ENCODE data around the gene RECK. TPM values are rescaled to one million over a fixed set of nuclear protein-coding genes. Genes with fewer than 3 reads are reported as not detected.

The RECK gene
- total RNA-seq, 1 experiment from 2014 or later, result 10.1 TPM

GRCh38 chr9:36035006-36035405, 1.7 kb upstream of the RECK start:
- no peak for DNase-seq
- peaks cover 3% of the 10 kb centered on the region; the same call in 1 of the 2 replicates for H3K4me1 ChIP-seq
- H3K4me3 ChIP-seq, result no peak overlapping the region
- no peak overlapping the region for H3K27ac ChIP-seq
- no peaks in the 10 kb centered on the region for H3K9me3 ChIP-seq (replicated peaks)
- H3K36me3 ChIP-seq, result no peaks in the 10 kb centered on the region; the same call in 1 of the 2 replicates
- H3K27me3 ChIP-seq, result peaks cover 6% of the 10 kb centered on the region; the same call in 1 of the 2 replicates

GRCh38 chr9:36036253-36036779, 397 bp upstream of the RECK start:
- Histone ChIP-seq H3K27ac (no peak overlapping the region), H3K36me3 (no peaks in the 10 kb centered on the region; the same call in 1 of the 2 replicates), H3K27me3 (peaks cover 6% of the 10 kb centered on the region; the same call in 1 of the 2 replicates), H3K9me3 (replicated peaks) (no peaks in the 10 kb centered on the region), H3K4me3 (peak overlapping the region; percentile 91), H3K4me1 (peaks cover 3% of the 10 kb centered on the region; the same call in 1 of the 2 replicates)
- DNase-seq, result no peak

- no peaks in the 10 kb centered on the region for H3K9me3 ChIP-seq (replicated peaks)
- peaks cover 3% of the 10 kb centered on the region; the same call in 1 of the 2 replicates for H3K4me1 ChIP-seq
- H3K4me3 ChIP-seq, result peak overlapping the region; percentile 91
- H3K27ac ChIP-seq, result peak overlapping the region; percentile 55
- DNase-seq, result no peak
- no peaks in the 10 kb centered on the region; the same call in 1 of the 2 replicates for H3K36me3 ChIP-seq
- H3K27me3 ChIP-seq, result no peaks in the 10 kb centered on the region
Measured at GRCh38 chr9:36037549-36038122, 923 bp downstream of the RECK start.

GRCh38 chr9:36039121-36039520, 2.4 kb downstream of the RECK start:
- no peaks in the 10 kb centered on the region for H3K27me3 ChIP-seq
- H3K9me3 ChIP-seq (replicated peaks), result no peaks in the 10 kb centered on the region
- H3K4me1 ChIP-seq, result peaks cover 3% of the 10 kb centered on the region; the same call in 1 of the 2 replicates
- H3K27ac ChIP-seq, result no peak overlapping the region
- no peak for DNase-seq
- H3K36me3 ChIP-seq, result no peaks in the 10 kb centered on the region; the same call in 1 of the 2 replicates
- H3K4me3 ChIP-seq, result no peak overlapping the region

GRCh38 chr9:36039696-36040095, 3.0 kb downstream of the RECK start:
- peaks cover 3% of the 10 kb centered on the region; the same call in 1 of the 2 replicates for H3K4me1 ChIP-seq
- no peaks in the 10 kb centered on the region; the same call in 1 of the 2 replicates for H3K36me3 ChIP-seq
- no peaks in the 10 kb centered on the region for H3K27me3 ChIP-seq
- H3K4me3 ChIP-seq, result no peak overlapping the region
- no peaks in the 10 kb centered on the region for H3K9me3 ChIP-seq (replicated peaks)
- H3K27ac ChIP-seq, result no peak overlapping the region
- no peak for DNase-seq

GRCh38 chr9:36040271-36040925, 3.7 kb downstream of the RECK start:
- Histone ChIP-seq H3K36me3 (no peaks in the 10 kb centered on the region; the same call in 1 of the 2 replicates), H3K27me3 (no peaks in the 10 kb centered on the region), H3K4me1 (peaks cover 3% of the 10 kb centered on the region; the same call in 1 of the 2 replicates), H3K9me3 (replicated peaks) (no peaks in the 10 kb centered on the region), H3K4me3 (no peak overlapping the region), H3K27ac (no peak overlapping the region)
- DNase-seq, result no peak

GRCh38 chr9:36041506-36041905, 4.8 kb downstream of the RECK start:
- Histone ChIP-seq H3K27ac (no peak overlapping the region), H3K4me1 (peaks cover 3% of the 10 kb centered on the region), H3K4me3 (no peak overlapping the region), H3K36me3 (no peaks in the 10 kb centered on the region; the same call in 1 of the 2 replicates), H3K9me3 (replicated peaks) (no peaks in the 10 kb centered on the region), H3K27me3 (no peaks in the 10 kb centered on the region)
- DNase-seq, result no peak

GRCh38 chr9:36045610-36046009, 8.9 kb downstream of the RECK start:
- H3K4me3 ChIP-seq, result no peak overlapping the region
- H3K27ac ChIP-seq, result no peak overlapping the region
- H3K27me3 ChIP-seq, result no peaks in the 10 kb centered on the region
- H3K36me3 ChIP-seq, result no peaks in the 10 kb centered on the region
- H3K9me3 ChIP-seq (replicated peaks), result no peaks in the 10 kb centered on the region
- no peaks in the 10 kb centered on the region; the same call in 1 of the 2 replicates for H3K4me1 ChIP-seq
- DNase-seq, result no peak

GRCh38 chr9:36046923-36047322, 10.2 kb downstream of the RECK start:
- Histone ChIP-seq H3K27ac (no peak overlapping the region), H3K27me3 (no peaks in the 10 kb centered on the region), H3K36me3 (no peaks in the 10 kb centered on the region), H3K9me3 (replicated peaks) (no peaks in the 10 kb centered on the region), H3K4me3 (no peak overlapping the region), H3K4me1 (no peaks in the 10 kb centered on the region; the same call in 1 of the 2 replicates)
- DNase-seq, result no peak

- Histone ChIP-seq H3K4me1 (no peaks in the 10 kb centered on the region; the same call in 1 of the 2 replicates), H3K9me3 (replicated peaks) (no peaks in the 10 kb centered on the region), H3K36me3 (no peaks in the 10 kb centered on the region; the same call in 1 of the 2 replicates), H3K27me3 (no peaks in the 10 kb centered on the region), H3K4me3 (no peak overlapping the region), H3K27ac (no peak overlapping the region)
- DNase-seq, result no peak
Measured at GRCh38 chr9:36049408-36049807, 12.7 kb downstream of the RECK start.

- H3K27me3 ChIP-seq, result no peaks in the 10 kb centered on the region
- DNase-seq, result no peak
- no peak overlapping the region for H3K4me3 ChIP-seq
- H3K9me3 ChIP-seq (replicated peaks), result no peaks in the 10 kb centered on the region
- H3K4me1 ChIP-seq, result no peaks in the 10 kb centered on the region; the same call in 1 of the 2 replicates
- no peaks in the 10 kb centered on the region; the same call in 1 of the 2 replicates for H3K36me3 ChIP-seq
- H3K27ac ChIP-seq, result no peak overlapping the region
Measured at GRCh38 chr9:36050476-36050875, 13.8 kb downstream of the RECK start.

GRCh38 chr9:36051317-36051716, 14.6 kb downstream of the RECK start:
- no peak overlapping the region for H3K27ac ChIP-seq
- DNase-seq, result no peak
- H3K27me3 ChIP-seq, result no peaks in the 10 kb centered on the region
- no peaks in the 10 kb centered on the region; the same call in 1 of the 2 replicates for H3K36me3 ChIP-seq
- H3K4me3 ChIP-seq, result no peak overlapping the region
- H3K9me3 ChIP-seq (replicated peaks), result no peaks in the 10 kb centered on the region
- H3K4me1 ChIP-seq, result no peaks in the 10 kb centered on the region; the same call in 1 of the 2 replicates

- Histone ChIP-seq H3K4me3 (no peak overlapping the region), H3K36me3 (no peaks in the 10 kb centered on the region; the same call in 1 of the 2 replicates), H3K9me3 (replicated peaks) (no peaks in the 10 kb centered on the region), H3K27me3 (no peaks in the 10 kb centered on the region), H3K27ac (no peak overlapping the region), H3K4me1 (no peaks in the 10 kb centered on the region)
- DNase-seq, result no peak
Measured at GRCh38 chr9:36053971-36054370, 17.3 kb downstream of the RECK start.

GRCh38 chr9:36056896-36057295, 20.2 kb downstream of the RECK start:
- no peaks in the 10 kb centered on the region for H3K4me1 ChIP-seq
- H3K27ac ChIP-seq, result no peak overlapping the region
- no peak overlapping the region for H3K4me3 ChIP-seq
- H3K36me3 ChIP-seq, result no peaks in the 10 kb centered on the region; the same call in 1 of the 2 replicates
- DNase-seq, result no peak
- H3K27me3 ChIP-seq, result no peaks in the 10 kb centered on the region
- no peaks in the 10 kb centered on the region for H3K9me3 ChIP-seq (replicated peaks)

GRCh38 chr9:36063804-36064447, 27.2 kb downstream of the RECK start:
- H3K9me3 ChIP-seq (replicated peaks), result no peaks in the 10 kb centered on the region
- no peaks in the 10 kb centered on the region for H3K4me1 ChIP-seq
- no peaks in the 10 kb centered on the region for H3K27me3 ChIP-seq
- H3K4me3 ChIP-seq, result no peak overlapping the region
- no peak for DNase-seq
- H3K27ac ChIP-seq, result no peak overlapping the region
- peaks cover 4% of the 10 kb centered on the region for H3K36me3 ChIP-seq
